LNCaP clone FGC (cell line): ENCODE data around the gene ABRACL.
A peak's percentile ranks its signal among the peaks of the same experiment; 100 is the strongest.
"Not testable (repeated sequence)": the region's sequence is repeated elsewhere in the genome, so short reads cannot be mapped to it uniquely, and the experiment has no call there.

Experiments used
- DNase-seq: peaks from one replicate; pipeline ENCODE4 v3.0.0-alpha.2; 2011; ENCODE audit warnings: low read depth
- H3K4me3 ChIP-seq: 2 replicates; pipeline ENCODE4 v1.5.1; 2011; ENCODE audit warnings: mild to moderate bottlenecking, low read depth, low read length, control low read depth
- TF ChIP-seq, protein P1 (sequence below): IDR thresholded peaks from 2 replicates; pipeline ENCODE4 v1.5.1; 2012; ENCODE audit warnings: mild to moderate bottlenecking; ENCODE audit not compliant: control insufficient read depth, insufficient read depth; ENCODE audit errors: extremely low read depth

ABRACL gene

DNA sequence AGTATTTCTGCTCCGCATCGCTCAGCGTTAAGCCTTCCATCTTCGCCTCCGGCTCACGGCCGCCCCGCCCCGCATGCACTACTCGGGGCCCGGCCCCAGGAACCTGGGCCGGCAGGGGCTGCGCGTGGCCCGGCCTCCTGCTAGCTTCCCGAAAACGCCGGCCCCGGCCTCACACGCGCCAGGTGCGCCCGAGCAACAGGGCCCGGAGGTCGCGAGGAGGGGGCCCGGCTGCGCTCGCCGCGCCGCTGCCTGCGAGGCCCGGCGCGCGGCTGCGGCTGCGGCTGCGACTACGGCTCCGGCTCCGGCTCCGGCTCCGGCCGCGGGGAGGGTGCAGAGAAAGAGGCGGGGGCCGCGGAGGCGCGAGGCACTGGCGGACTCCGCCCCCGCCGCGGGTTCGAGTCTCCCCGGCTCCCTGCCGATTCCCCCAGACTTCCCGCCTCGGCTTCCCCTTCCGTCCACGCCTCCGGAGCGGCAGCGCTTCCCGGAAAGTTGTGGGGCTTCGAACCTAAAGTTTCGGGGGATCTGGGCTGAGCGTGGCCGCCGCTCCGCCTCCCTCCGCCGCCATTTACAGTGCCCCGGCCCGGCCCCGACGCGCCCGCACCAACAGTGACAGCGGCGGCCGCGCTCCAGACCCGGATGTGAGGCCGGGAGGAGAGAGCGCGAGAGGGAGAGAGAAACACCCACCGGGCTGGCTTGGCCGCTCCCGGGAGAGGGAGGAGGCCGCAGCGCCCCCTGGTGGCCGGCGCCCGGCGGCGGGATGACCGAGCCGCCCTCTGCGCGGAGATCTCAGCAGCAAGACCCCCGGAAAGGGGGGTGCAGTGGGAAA, 40.7 kb upstream of the ABRACL start, which contains the start of gene REPS1:
Gene REPS1 (minus strand): TSS at position 611 of the 826 bp plus-strand sequence. CDS start 571 bp downstream, at position 40.
- TF ChIP-seq, protein P1, sequence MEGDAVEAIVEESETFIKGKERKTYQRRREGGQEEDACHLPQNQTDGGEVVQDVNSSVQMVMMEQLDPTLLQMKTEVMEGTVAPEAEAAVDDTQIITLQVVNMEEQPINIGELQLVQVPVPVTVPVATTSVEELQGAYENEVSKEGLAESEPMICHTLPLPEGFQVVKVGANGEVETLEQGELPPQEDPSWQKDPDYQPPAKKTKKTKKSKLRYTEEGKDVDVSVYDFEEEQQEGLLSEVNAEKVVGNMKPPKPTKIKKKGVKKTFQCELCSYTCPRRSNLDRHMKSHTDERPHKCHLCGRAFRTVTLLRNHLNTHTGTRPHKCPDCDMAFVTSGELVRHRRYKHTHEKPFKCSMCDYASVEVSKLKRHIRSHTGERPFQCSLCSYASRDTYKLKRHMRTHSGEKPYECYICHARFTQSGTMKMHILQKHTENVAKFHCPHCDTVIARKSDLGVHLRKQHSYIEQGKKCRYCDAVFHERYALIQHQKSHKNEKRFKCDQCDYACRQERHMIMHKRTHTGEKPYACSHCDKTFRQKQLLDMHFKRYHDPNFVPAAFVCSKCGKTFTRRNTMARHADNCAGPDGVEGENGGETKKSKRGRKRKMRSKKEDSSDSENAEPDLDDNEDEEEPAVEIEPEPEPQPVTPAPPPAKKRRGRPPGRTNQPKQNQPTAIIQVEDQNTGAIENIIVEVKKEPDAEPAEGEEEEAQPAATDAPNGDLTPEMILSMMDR: peak; percentile 88
- H3K4me3 ChIP-seq: peak within 1 kb of the TSS; percentile 77
- DNase-seq: peak; percentile 50

DNA sequence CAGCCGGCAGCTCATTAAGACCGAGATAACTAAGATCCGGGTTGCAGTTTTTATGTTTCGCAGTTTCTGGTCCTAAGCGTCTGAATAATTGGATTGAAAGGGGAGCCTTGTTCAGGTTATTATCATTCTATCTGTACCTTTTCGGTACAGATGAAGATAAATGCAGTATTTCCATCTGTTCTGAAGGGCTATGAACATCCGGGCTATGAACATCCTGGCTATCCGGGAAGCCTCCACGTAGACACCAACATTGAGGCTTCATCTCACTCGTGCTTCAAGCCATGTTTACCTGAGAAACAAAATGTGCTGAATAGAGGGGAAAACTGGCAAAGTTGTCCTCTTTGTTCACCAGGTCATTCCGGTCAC, 40.1 kb upstream of the ABRACL start:
- H3K4me3 ChIP-seq: peak overlapping the region; percentile 77
- DNase-seq: no peak
- TF ChIP-seq, protein P1: no peak

DNA sequence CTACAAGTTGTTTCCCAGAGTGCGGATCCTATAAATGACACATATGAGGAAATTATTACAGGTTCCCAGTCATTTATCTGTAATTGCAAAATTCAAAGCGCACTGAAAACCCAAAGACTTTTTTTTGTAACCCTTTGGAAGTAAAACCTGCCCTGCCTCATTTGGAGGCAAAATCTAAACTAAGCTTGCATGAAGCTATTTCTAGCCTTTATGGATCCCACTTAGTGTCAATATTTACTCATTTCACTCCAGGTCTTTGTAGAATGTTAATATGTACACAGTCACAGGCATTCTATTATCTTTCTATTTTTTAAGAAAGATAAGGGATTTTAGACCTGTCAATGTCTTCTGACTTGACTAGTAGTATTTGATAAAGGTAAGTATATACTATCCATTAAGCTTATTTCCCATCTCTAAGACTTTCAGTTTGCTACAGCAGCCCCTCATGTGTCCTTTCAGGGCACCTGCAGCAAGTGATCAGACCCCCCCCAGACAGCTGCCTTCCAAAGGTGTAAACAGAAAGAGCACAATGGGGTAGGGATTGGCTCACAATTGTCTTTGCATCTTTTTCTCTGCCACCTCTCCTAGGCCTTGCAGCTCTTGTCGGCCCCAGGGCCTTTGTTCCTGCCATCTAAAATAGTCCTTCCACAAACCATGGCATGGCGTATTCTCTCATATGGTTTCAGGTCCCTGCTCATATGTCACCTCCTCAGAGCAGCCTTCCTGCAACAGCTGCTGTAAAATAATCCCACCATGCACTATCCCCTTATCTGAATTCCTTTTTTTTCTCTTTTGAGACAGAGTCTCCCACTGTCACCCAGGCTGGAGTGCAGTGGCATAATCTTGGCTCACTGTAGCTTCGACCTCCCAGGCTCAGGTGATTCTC, 39.2 kb upstream of the ABRACL start:
- H3K4me3 ChIP-seq: peak overlapping the region; percentile 20

DNA sequence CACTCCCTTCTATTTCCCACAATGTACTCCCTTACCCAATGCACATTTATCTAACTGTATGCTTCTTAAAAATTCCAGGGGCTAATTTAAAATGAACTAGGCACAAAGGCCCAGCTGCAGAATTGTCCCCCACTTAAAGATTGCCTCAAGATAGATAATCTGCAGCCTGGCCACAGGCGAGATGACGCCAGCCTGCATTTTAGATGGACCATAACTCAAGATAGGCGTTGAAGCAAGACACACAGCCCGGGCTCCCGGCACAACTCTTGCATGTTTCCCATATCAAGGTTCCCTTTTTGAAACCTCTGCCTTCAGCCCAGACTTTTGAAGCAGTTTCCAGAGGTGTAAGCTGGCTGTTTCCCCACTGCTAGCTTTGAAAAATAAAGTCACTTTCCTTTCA, 37.3 kb upstream of the ABRACL start:
- H3K4me3 ChIP-seq: no peak overlapping the region
- DNase-seq: no peak
- TF ChIP-seq, protein P1: no peak

More for the DNA sequence above, 39.2 kb upstream of the ABRACL start:
- DNase-seq: no peak
- TF ChIP-seq, protein P1: no peak

DNA sequence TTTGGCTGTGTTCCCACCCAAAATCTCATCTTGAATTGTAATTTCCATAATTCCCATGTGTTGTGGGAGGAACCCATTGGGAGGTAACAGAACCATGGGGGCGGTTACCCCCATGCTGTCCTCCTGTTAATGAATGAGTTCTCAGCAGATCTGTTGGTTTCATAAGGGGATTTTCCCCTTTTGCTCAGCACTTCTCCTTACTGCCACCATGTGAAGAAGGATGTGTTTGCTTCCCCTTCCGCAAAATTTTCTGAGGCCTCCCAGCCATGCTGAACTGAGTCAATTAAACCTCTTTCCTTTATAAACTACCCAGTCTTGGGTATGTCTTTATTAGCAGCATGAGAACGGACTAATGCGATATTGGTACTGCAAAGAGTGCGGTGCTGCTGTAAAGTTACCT, 35.6 kb upstream of the ABRACL start:
- DNase-seq: not testable (repeated sequence)

DNA sequence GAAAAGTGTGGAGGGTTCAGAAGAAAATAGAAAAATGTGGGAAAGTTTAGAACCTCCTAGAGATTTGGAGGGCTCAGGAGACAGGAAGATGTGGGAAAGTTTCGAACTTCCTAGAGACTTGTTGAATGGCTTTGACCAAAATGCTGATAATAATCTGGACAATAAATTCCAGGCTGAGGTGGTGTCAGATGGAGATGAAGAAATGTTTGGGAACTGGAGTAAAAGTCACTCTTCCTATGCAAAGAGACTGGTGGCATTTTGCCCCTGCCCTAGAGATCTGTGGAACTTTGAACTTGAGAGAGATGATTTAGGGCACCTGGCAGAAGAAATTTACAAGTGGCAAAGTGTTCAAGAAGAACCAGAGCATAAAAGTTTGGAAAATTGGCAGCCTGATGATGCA, 35.1 kb upstream of the ABRACL start:
- DNase-seq, H3K4me3 ChIP-seq: not testable (repeated sequence)

More for the DNA sequence above, 35.6 kb upstream of the ABRACL start:
- H3K4me3 ChIP-seq: not testable (repeated sequence)

GRCh38 chr6:138996524-138996923, 32.0 kb upstream of the ABRACL start:
- TF ChIP-seq, protein P1: no peak
- no peak for DNase-seq
- no peak overlapping the region for H3K4me3 ChIP-seq
